ENCODE results near the gene TAF12.
"Not testable (repeated sequence)": the region's sequence is repeated elsewhere in the genome, so short reads cannot be mapped to it uniquely, and the experiment has no call there.

Gene TAF12

GRCh38 chr1:28604411-28604810 is 38.5 kb downstream of the TAF12 start:
- peaks cover 41 to 48% of the 10 kb centered on the region in 2 experiments for H3K36me3 ChIP-seq (ENCODE audit: control insufficient read depth in 1 of 2, insufficient read depth in 2 of 2, low read depth in 1 of 2, low read length in 2 of 2)

DNA sequence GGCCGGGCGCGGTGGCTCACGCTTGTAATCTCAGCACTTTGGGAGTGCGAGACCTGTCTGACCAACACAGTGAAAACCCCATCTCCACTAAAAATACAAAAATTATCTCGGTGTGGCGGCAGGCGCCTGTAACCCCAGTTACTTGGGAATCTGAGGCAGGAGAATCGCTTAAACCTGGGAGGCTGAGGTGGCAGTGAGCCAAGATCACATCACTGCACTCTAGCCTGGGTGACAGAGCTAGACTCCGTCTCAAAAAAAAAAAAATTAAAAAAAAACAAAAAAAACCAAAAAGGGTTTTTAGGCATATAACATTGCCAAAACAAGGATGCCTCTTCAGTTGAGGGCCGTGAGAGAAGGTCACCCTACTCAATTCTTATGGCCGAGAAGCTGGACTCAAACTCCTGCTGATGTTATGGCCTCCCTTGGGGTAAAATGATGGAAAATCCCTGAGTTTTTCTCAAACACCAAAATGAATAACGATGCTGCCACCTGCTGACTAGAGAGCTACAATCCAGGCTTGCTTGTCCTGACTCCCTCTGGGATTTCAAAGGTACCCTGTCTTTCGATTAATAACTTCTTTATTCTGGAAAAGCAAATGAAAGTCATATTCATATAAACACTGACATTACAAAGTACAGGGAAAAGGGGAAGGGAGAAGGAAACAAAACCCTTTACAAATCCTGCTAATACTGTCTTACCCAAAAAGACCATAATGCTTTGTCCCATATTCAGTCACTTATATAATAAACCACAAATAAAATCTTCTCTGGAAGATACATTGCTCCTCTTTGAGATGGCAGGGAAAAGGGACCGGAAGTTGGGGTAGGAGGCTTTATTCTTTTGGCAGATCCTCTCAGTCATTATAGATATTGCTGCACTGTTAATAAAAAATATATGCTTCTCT is 40.1 kb downstream of the TAF12 start:
- WGBS, result 71% methylated on average over 12 of the region's 15 CpGs

More at GRCh38 chr1:28604411-28604810, 38.5 kb downstream of the TAF12 start:
- no peak overlapping the region for H3K9ac ChIP-seq (ENCODE audit: low read length)
- H4K8ac ChIP-seq (ENCODE audit: low read length), result no peak overlapping the region
- H3K18ac ChIP-seq (ENCODE audit: low read depth in 1 of 2, low read length in 2 of 2), result no peak overlapping the region
- no peak overlapping the region for H2AFZ ChIP-seq (ENCODE audit: low read depth, low read length)
- H2BK120ac ChIP-seq (ENCODE audit: low read depth, low read length), result no peak overlapping the region
- H3K4me3 ChIP-seq (ENCODE audit: insufficient read depth in 1 of 2, low read depth in 1 of 2, low read length in 2 of 2), result no peak overlapping the region
- peaks cover 2% of the 10 kb centered on the region for H3K79me1 ChIP-seq (replicated peaks; ENCODE audit: low read length, poor library complexity, severe bottlenecking)
- DNase-seq, result no peak
- no peak overlapping the region for H3K4ac ChIP-seq (ENCODE audit: low read depth in 1 of 2, low read length in 2 of 2)
- peaks cover 15% of the 10 kb centered on the region for H3K4me1 ChIP-seq (ENCODE audit: control insufficient read depth, insufficient read depth, low read depth, low read length)
- H3K27ac ChIP-seq (ENCODE audit: low read length, poor library complexity, severe bottlenecking), result no peak overlapping the region
- H2BK5ac ChIP-seq (ENCODE audit: low read depth, low read length, poor library complexity, severe bottlenecking), result no peak overlapping the region
- H3K27me3 ChIP-seq (ENCODE audit: control insufficient read depth in 1 of 2, insufficient read depth in 1 of 2, low read length in 2 of 2), result no peaks in the 10 kb centered on the region
- H3K14ac ChIP-seq (ENCODE audit: low read length in 2 of 2), result no peak overlapping the region
- H3K9me3 ChIP-seq (ENCODE audit: control insufficient read depth, low read length), result no peaks in the 10 kb centered on the region
- H3K23ac ChIP-seq (ENCODE audit: low read length in 2 of 2), result no peak overlapping the region
- H3K4me2 ChIP-seq (ENCODE audit: low read length, poor library complexity, severe bottlenecking), result no peak overlapping the region
- H4K91ac ChIP-seq (ENCODE audit: low read length), result no peak overlapping the region
- 92% methylated on average over 5 of the region's 5 CpGs for WGBS
- no peak overlapping the region for H2BK15ac ChIP-seq (ENCODE audit: low read depth, poor library complexity, severe bottlenecking)
- H2BK12ac ChIP-seq (ENCODE audit: low read length in 2 of 2), result no peak overlapping the region
- no peak overlapping the region for H2AK5ac ChIP-seq (ENCODE audit: low read length, severe bottlenecking)

DNA sequence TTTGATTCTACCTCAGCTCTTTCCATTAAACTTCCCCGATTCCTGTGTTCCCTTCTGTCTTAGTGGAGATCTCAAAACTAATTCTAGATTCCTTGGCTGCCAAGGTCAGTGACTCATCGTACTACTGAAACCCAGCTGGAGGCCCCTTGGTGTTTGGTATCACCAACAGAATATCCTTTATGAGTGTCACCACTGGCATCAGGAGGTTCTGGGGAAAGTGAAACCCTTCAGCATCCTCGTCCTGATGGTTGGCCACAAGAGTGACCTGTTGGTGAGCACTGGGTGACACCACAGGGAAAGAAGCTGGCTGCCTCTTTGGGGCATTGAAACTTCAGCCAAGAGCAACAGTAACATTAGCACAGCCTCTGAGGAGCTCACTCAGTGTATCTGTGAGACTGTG is 41.2 kb downstream of the TAF12 start:
- Histone ChIP-seq H4K8ac (ENCODE audit: low read length) (peak overlapping the region; percentile 24), H3K9ac (ENCODE audit: low read length) (peak overlapping the region; percentile 38), H3K4ac (ENCODE audit: low read depth in 1 of 2, low read length in 2 of 2) (no peak overlapping the region), H2BK5ac (ENCODE audit: low read depth, low read length, poor library complexity, severe bottlenecking) (peak overlapping the region; percentile 0), H3K27ac (ENCODE audit: low read length, poor library complexity, severe bottlenecking) (peak overlapping the region; percentile 63), H3K4me2 (ENCODE audit: low read length, poor library complexity, severe bottlenecking) (peak overlapping the region; percentile 36), H3K4me1 (ENCODE audit: control insufficient read depth, insufficient read depth, low read depth, low read length) (peaks cover 15% of the 10 kb centered on the region), H4K91ac (ENCODE audit: low read length) (no peak overlapping the region), H3K36me3 (ENCODE audit: control insufficient read depth in 1 of 2, insufficient read depth in 2 of 2, low read depth in 1 of 2, low read length in 2 of 2) (peaks cover 22 to 34% of the 10 kb centered on the region in 2 experiments), H2AK5ac (ENCODE audit: low read length, severe bottlenecking) (peak overlapping the region; percentile 15), H2BK12ac (ENCODE audit: low read length in 2 of 2) (no peak overlapping the region), H2AFZ (ENCODE audit: low read depth, low read length) (no peak overlapping the region), H3K4me3 (ENCODE audit: insufficient read depth in 1 of 2, low read depth in 1 of 2, low read length in 2 of 2) (peak overlapping the region in 1 of 2 experiments; percentile 51), H3K9me3 (ENCODE audit: control insufficient read depth, low read length) (no peaks in the 10 kb centered on the region), H3K79me1 (replicated peaks; ENCODE audit: low read length, poor library complexity, severe bottlenecking) (no peaks in the 10 kb centered on the region), H3K27me3 (ENCODE audit: control insufficient read depth in 1 of 2, insufficient read depth in 1 of 2, low read length in 2 of 2) (no peaks in the 10 kb centered on the region), H2BK15ac (ENCODE audit: low read depth, poor library complexity, severe bottlenecking) (peak overlapping the region; percentile 57), H3K23ac (ENCODE audit: low read length in 2 of 2) (no peak overlapping the region), H2BK120ac (ENCODE audit: low read depth, low read length) (no peak overlapping the region), H3K18ac (ENCODE audit: low read depth in 1 of 2, low read length in 2 of 2) (peak overlapping the region; percentile 1 to 5), H3K14ac (ENCODE audit: low read length in 2 of 2) (no peak overlapping the region)
- WGBS, result 9% methylated on average over 3 of the region's 3 CpGs
- peak; percentile 90 for DNase-seq

More for the DNA sequence above, 40.1 kb downstream of the TAF12 start:
- Histone ChIP-seq H3K4me3 (ENCODE audit: insufficient read depth in 1 of 2, low read depth in 1 of 2, low read length in 2 of 2) (no peak overlapping the region), H3K18ac (ENCODE audit: low read depth in 1 of 2, low read length in 2 of 2) (peak overlapping the region in 1 of 2 experiments; percentile 5), H3K23ac (ENCODE audit: low read length in 2 of 2) (peak overlapping the region in 1 of 2 experiments; percentile 67), H3K4ac (ENCODE audit: low read depth in 1 of 2, low read length in 2 of 2) (peak overlapping the region in 1 of 2 experiments; percentile 19), H3K4me2 (ENCODE audit: low read length, poor library complexity, severe bottlenecking) (no peak overlapping the region), H3K27me3 (ENCODE audit: control insufficient read depth in 1 of 2, insufficient read depth in 1 of 2, low read length in 2 of 2) (no peaks in the 10 kb centered on the region), H3K14ac (ENCODE audit: low read length in 2 of 2) (no peak overlapping the region), H2BK5ac (ENCODE audit: low read depth, low read length, poor library complexity, severe bottlenecking) (no peak overlapping the region), H2AK5ac (ENCODE audit: low read length, severe bottlenecking) (peak overlapping the region; percentile 15), H2BK12ac (ENCODE audit: low read length in 2 of 2) (no peak overlapping the region), H3K79me1 (replicated peaks; ENCODE audit: low read length, poor library complexity, severe bottlenecking) (peaks cover 2% of the 10 kb centered on the region), H2AFZ (ENCODE audit: low read depth, low read length) (no peak overlapping the region), H3K9ac (ENCODE audit: low read length) (peak overlapping the region; percentile 38), H3K9me3 (ENCODE audit: control insufficient read depth, low read length) (no peaks in the 10 kb centered on the region), H3K27ac (ENCODE audit: low read length, poor library complexity, severe bottlenecking) (peak overlapping the region; percentile 56), H4K8ac (ENCODE audit: low read length) (no peak overlapping the region), H4K91ac (ENCODE audit: low read length) (no peak overlapping the region), H2BK15ac (ENCODE audit: low read depth, poor library complexity, severe bottlenecking) (no peak overlapping the region), H3K4me1 (ENCODE audit: control insufficient read depth, insufficient read depth, low read depth, low read length) (peaks cover 15% of the 10 kb centered on the region), H3K36me3 (ENCODE audit: control insufficient read depth in 1 of 2, insufficient read depth in 2 of 2, low read depth in 1 of 2, low read length in 2 of 2) (peaks cover 30 to 45% of the 10 kb centered on the region in 2 experiments), H2BK120ac (ENCODE audit: low read depth, low read length) (no peak overlapping the region)
- DNase-seq, result peak; percentile 85

DNA sequence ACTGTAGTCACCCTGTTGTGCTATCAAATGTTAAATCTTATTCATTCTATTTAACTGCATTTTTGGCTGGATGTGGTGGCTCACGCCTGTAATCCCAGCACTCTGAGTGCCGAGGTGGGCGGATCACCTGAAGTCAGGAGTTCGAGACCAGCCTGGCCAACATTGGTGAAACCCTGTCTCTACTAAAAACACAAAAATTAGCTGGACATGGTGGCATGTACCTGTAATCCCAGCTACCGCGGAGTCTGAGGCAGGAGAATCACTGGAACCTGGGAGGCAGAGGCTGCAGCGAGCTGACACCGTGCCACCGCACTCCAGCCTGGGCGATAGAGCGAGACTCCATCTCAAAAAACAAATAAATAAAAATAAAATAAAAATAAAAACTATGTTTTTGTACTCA is 46.6 kb downstream of the TAF12 start:
- not testable (repeated sequence) for H4K8ac ChIP-seq (ENCODE audit: low read length); H3K14ac ChIP-seq (ENCODE audit: low read length in 2 of 2); H3K4me3 ChIP-seq (ENCODE audit: insufficient read depth in 1 of 2, low read depth in 1 of 2, low read length in 2 of 2); H3K23ac ChIP-seq (ENCODE audit: low read length in 2 of 2); H2BK5ac ChIP-seq (ENCODE audit: low read depth, low read length, poor library complexity, severe bottlenecking); H3K9me3 ChIP-seq (ENCODE audit: control insufficient read depth, low read length); H2AFZ ChIP-seq (ENCODE audit: low read depth, low read length); H3K4ac ChIP-seq (ENCODE audit: low read depth in 1 of 2, low read length in 2 of 2); H2BK12ac ChIP-seq (ENCODE audit: low read length in 2 of 2); H4K91ac ChIP-seq (ENCODE audit: low read length); H2AK5ac ChIP-seq (ENCODE audit: low read length, severe bottlenecking); H3K79me1 ChIP-seq (replicated peaks; ENCODE audit: low read length, poor library complexity, severe bottlenecking); H3K4me2 ChIP-seq (ENCODE audit: low read length, poor library complexity, severe bottlenecking); H3K9ac ChIP-seq (ENCODE audit: low read length); H2BK120ac ChIP-seq (ENCODE audit: low read depth, low read length); H3K27ac ChIP-seq (ENCODE audit: low read length, poor library complexity, severe bottlenecking); H3K27me3 ChIP-seq (ENCODE audit: control insufficient read depth in 1 of 2, insufficient read depth in 1 of 2, low read length in 2 of 2); H3K36me3 ChIP-seq (ENCODE audit: control insufficient read depth in 1 of 2, insufficient read depth in 2 of 2, low read depth in 1 of 2, low read length in 2 of 2); DNase-seq; H3K18ac ChIP-seq (ENCODE audit: low read depth in 1 of 2, low read length in 2 of 2); H2BK15ac ChIP-seq (ENCODE audit: low read depth, poor library complexity, severe bottlenecking)
- 95% methylated on average over 8 of the region's 11 CpGs for WGBS
- peaks cover 15% of the 10 kb centered on the region for H3K4me1 ChIP-seq (ENCODE audit: control insufficient read depth, insufficient read depth, low read depth, low read length)
